GM18868 (cell line): ENCODE data around the gene CAPN5.

Source experiments
- ATAC-seq: cut with Tn5 transposase; IDR thresholded peaks from one replicate; pipeline ENCODE4 v1.9.1; 2021; ENCODE audit warnings: mild to moderate bottlenecking, moderate library complexity; ENCODE audit not compliant: unreplicated experiment

Gene CAPN5

GRCh38 chr11:77063861-77064260 is 2.9 kb upstream of the CAPN5 start:
- ATAC-seq = no peak

DNA sequence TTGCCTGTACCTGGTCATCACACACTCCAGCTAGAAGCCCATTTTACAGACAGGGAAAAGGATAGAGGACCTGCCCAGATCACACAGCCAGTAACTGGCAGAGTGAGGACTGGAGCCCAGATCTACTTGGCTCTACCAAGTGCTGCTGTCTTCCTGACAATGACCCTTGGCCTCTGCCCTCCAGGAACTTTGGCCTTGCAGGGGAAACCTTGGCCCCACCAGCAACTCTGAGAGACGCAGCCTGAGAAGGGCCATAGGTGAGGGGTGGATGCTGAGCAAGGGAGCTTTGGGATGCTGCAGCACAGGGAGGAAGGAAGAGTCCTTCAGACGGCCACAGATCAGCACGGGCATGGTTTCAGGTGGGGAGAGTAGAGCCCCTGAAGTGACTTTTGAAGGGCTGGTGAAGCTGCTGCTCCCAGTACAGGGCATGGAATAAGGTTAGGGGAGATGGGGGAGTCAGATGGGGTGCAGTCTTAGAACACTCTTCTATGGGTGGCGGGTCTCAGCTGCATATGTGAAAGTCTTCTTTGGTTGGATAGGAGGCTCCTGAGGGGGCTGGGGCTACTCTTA is 2.0 kb upstream of the CAPN5 start:
- ATAC-seq = no peak

DNA sequence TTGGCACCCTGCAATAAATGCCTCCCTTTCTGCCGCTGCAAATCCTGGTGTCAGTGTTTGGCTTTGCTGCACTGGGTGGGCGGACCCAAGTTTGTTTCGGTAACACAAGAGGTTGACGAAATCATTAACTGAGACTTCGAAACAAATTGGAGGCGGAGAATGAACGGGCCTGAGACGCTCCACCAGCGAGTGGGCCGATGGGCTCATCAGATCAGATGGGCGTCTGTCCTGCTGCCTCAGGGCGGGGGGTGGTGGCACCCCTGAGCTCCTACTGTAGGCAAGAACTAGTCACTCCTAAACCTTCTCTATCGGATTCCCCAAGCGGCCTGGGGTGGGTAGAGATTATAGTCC is 918 bp upstream of the CAPN5 start:
- no peak for ATAC-seq

GRCh38 chr11:77067861-77068443 is 1.2 kb downstream of the CAPN5 start:
- ATAC-seq = no peak

- no peak for ATAC-seq
Observed at GRCh38 chr11:77068457-77069335, 1.9 kb downstream of the CAPN5 start.

DNA sequence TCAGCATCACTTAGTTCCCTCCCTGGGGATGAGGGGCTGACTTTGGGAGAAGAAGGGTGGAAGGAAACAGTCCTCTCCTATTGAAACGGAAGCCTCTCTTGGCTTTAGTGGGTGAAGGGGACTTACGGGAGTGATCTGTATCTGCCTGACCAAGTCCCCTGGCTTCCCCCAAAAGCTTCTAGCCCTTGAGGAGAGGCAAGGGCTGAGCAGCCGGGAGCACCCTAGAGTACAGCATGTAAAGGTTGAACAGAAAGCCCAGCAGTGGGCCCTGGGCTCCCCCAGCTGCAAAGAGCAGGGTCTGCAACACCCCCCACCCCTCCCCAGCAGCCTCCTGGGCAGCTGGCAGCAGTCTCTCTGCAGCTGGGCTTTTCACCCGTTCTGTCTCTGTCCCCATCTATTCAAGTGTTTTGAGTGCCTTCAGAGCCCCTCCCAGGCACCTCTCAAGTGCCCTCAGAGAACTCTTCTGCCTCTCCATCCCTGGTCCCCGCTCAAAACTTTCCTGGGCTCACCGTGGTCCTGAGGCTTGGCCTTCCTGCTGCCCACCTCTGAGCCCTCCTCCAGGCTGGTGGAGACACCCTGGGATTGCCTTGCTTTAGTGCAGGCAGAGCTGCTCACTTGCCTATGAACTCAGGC is 2.7 kb downstream of the CAPN5 start:
- ATAC-seq = no peak

DNA sequence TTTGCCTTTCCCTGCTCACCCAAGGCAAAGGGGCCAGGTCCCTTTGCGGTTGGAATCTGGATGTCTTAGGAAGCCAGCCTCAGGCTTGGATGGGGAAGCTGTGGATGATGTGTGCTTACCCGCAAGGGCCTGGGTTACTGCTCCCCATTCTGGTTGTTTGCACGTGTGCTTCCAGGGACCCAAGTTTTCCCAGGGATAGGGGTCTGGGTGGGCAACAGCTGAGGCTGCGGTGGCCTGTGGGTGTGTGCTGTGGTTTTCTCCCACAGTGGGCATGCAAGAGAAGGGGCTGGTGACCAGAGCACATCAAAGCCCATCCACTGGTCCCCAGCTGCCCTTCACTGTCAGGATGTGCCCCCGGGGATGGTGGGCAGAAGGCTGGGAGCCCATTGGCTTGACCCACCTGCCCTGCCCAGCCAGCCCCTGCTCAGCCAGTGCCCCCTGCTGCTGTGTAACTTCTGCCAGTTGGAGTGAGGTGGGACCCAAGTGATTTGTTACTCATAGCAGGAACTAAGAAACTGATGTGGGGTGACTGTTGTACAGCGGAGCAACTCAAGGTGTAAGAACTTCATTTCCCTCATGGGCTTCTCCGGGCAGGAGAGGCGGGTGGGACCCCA is 3.3 kb downstream of the CAPN5 start:
- ATAC-seq = no peak

DNA sequence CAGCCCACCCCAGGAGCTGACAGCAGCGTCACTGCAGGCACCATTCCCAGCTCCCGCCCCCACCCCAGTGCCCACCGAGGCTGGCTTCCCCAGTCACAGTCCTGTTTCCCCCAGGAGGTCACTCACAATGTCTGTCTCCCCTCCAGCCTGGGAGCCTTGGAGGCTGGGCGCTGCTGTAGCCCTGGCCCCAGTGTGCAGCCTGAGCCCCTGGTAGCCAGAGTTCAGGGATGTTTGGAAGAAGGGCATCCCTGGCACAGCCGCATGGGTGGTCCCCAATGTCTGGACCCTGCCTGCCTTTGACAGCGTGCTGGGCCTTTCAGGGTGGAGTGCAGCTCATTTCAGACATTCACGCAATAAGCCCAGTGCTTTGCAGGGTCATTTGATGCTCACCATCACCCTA is 4.3 kb downstream of the CAPN5 start:
- no peak for ATAC-seq

GRCh38 chr11:77071671-77072605 is 5.2 kb downstream of the CAPN5 start:
- no peak for ATAC-seq

- ATAC-seq = no peak
Observed at GRCh38 chr11:77072851-77073327, 6.1 kb downstream of the CAPN5 start.

DNA sequence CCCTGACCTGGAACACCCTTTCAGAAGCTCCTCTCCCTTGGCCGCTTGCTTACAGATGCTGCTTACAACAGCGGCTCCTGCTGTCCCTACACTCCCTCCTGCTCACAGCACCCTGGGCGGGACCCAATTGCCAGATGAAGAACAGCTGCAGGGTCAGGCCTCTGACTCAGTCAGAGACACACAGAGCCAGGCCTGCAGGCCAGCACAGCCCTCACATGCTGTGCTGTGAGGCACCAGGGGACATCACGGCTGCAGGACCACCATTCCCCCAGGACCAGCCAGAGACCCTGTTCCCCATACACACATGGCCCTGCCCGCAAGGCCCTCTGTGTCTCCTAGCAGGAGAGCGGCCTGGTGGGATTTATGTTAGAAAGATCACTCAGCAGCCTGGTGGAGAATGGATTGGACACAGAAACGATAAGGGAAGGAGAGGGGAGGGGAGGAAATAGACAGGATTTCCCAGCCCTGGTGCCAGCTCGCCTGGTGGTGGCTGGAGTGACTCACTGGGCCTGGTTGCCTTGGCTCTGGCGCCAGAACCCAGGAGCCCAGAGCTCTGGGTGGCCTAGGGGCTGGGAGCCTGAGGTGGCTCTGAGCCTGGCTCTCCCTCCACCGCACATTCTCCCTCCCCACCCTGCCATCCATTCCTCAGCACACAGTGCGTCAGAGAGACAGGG is 6.7 kb downstream of the CAPN5 start:
- no peak for ATAC-seq

DNA sequence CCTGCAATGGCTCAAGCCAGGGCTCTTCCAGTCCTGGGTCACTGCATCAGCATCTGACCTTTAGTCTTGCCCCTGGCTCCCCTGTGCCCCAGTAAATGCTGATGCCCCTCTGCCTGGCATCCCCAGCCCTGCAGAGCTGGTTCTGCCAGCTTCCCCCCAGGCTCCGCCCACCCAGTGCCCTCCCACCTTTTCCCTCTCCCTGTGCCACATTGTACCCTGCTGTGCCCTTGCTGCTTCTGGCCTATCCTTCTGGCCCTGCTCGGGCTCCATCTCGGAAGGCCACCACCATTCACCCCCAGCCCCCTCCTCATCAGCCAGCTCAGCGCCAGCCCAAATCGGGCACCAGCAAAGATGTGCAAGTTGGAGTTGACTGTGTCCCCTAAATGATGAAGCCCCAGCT is 7.4 kb downstream of the CAPN5 start:
- no peak for ATAC-seq

GRCh38 chr11:77074626-77075221 is 8.0 kb downstream of the CAPN5 start:
- no peak for ATAC-seq

DNA sequence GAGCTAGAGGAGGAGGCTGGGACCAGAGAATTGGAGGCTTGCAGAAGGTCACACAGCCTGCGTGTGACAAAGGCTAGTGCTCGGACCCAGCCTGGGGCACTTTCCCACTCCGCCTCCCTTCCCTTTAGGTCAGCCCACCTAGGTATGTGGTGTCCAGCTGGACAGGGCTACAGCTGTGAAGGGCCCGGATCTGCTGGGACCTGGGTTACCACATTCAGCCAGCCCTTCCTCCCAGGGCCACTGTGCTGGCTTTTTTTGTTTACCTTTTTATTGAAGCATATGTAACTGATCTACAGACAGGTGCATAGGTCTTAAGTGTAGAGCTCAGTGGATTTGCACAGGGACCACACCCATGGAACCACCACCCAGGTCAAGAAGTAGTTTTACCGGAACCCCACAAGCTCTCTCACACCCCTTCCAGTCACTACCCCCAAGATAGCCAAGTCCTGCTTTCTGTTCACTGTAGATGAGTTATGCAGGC is 8.7 kb downstream of the CAPN5 start:
- ATAC-seq = no peak

- ATAC-seq = no peak
Observed at GRCh38 chr11:77079666-77080065, 12.9 kb downstream of the CAPN5 start.

GRCh38 chr11:77080643-77081210 is 14.0 kb downstream of the CAPN5 start:
- no peak for ATAC-seq

DNA sequence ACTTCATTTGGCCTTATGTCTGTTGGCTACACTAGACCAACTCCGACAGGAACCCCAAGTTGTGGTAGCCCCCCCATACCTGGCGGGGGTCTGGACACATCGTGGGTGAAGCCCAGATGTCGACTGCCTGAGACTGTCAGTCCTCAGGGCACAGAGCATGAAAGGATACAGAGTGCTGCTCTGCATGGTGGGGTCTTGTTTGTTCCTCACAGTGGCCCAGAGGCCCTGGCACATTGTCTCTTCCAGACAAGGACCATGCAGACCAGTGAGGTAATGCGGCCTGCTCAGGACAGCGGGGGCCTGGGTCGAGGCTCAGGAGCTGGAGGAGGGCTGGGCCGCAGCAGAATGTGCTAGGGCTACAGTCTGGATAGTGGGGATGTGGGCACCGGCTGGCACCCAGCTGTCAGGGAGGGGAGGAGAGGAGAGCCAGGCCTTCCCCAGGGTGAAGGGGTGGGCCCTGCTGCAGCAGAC is 14.6 kb downstream of the CAPN5 start:
- ATAC-seq = no peak

DNA sequence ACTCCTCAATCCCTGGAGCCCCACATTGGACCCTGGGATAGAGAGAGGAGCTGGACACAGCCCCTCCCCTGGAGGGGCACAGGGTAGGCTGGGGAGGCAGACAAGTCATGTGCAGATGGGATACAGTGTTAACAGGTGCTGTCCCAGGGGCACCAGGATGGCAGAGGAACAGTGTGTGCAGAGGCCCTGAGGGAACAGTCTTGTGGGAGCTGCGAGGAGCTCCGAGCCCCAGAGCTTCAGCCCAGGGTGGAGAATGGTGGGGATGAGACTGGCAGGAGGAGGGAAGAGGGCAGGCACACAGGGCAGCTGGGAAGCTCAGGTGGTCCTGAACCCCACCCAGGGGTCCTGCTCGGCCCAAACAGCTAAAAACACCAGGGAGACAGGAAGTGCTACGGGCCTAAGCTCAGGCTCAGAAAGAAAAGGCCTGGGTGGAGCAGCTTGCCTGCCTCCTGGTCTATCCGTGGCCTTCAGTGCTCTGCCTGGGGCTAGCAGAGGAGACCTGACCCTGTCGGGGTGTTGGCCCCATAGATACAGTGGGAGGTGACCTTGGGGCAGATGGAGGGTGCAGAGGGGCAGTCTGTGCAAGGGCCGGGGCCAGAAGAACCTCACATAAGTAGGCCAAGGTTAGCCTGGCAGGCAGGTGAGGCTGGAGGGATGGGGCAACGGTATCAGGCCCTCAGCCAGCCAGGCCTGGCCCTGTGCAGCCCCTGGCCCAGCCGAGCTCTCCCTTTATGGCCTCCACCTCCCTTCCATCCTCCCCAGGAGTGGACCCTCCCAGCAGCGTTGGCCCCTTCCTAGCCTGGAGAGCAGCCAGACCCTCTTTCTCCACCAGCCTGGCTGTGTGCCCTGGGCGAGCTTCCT is 15.4 kb downstream of the CAPN5 start:
- no peak for ATAC-seq
